SK-N-SH treated with all-trans-retinoic acid at 6 μM for 48 hours (cell line): ENCODE measurements around the gene ZNF428.
"Not testable (repeated sequence)": the region's sequence is repeated elsewhere in the genome, so short reads cannot be mapped to it uniquely, and the experiment has no call there.

Source experiments
- ATAC-seq: fragments of 200-7000 bp; cut with Tn5 transposase; 3 replicates; pipeline ENCODE4 v1.9.1; 2020; ENCODE audit warnings: mild to moderate bottlenecking, moderate library complexity
- ARNTL ChIP-seq: fragments of 450-650 bp; formaldehyde crosslinking; IDR thresholded peaks from 2 replicates; pipeline ENCODE4 v1.5.0; 2020; ENCODE audit warnings: low read depth, mild to moderate bottlenecking, moderate library complexity, borderline replicate concordance
- CSDC2 ChIP-seq: fragments of 250-450 bp; sonication (Bioruptor Pico); IDR thresholded peaks from 2 replicates; pipeline ENCODE4 v1.5.0; 2020; ENCODE audit warnings: mild to moderate bottlenecking, moderate library complexity
- GLIS3 ChIP-seq: fragments of 250-450 bp; sonication (Bioruptor Pico); IDR thresholded peaks from 2 replicates; pipeline ENCODE4 v1.5.0; 2020; ENCODE audit warnings: mild to moderate bottlenecking, moderate library complexity
- ISL1 ChIP-seq: fragments of 250-450 bp; sonication (Bioruptor Pico); IDR thresholded peaks from 2 replicates; pipeline ENCODE4 v2.1.2; 2022; ENCODE audit warnings: mild to moderate bottlenecking, moderate library complexity
- RARB ChIP-seq: fragments of 250-450 bp; sonication (Bioruptor Pico); IDR thresholded peaks from 2 replicates; pipeline ENCODE4 v1.8.0; 2021; ENCODE audit warnings: mild to moderate bottlenecking, moderate library complexity
- TCF4 ChIP-seq: fragments of 250-450 bp; sonication (Bioruptor Pico); IDR thresholded peaks from 2 replicates; pipeline ENCODE4 v1.8.0; 2021; ENCODE audit warnings: mild to moderate bottlenecking, moderate library complexity, borderline replicate concordance
- TOX ChIP-seq: fragments of 250-450 bp; sonication (Bioruptor Pico); IDR thresholded peaks from 2 replicates; pipeline ENCODE4 v1.8.0; 2021; ENCODE audit warnings: mild to moderate bottlenecking, moderate library complexity, borderline replicate concordance
- ZC3H10 ChIP-seq: fragments of 250-450 bp; sonication (Bioruptor Pico); IDR thresholded peaks from 2 replicates; pipeline ENCODE4 v1.5.1; 2021; ENCODE audit warnings: mild to moderate bottlenecking, moderate library complexity
- ZFP3 ChIP-seq: fragments of 250-450 bp; sonication (Bioruptor Pico); IDR thresholded peaks from 2 replicates; pipeline ENCODE4 v1.5.0; 2020; ENCODE audit warnings: mild to moderate bottlenecking, moderate library complexity
- ZFP30 ChIP-seq: fragments of 450-650 bp; formaldehyde crosslinking; IDR thresholded peaks from 2 replicates; pipeline ENCODE4 v1.5.0; 2022; ENCODE audit warnings: mild to moderate bottlenecking, moderate library complexity
- ZNF565 ChIP-seq: fragments of 450-650 bp; formaldehyde crosslinking; conservative IDR thresholded peaks from 2 replicates; pipeline ENCODE4 v1.5.0; 2020; ENCODE audit warnings: low read depth, mild to moderate bottlenecking, moderate library complexity
- ZNF70 ChIP-seq: fragments of 450-650 bp; formaldehyde crosslinking; IDR thresholded peaks from 2 replicates; pipeline ENCODE4 v1.5.0; 2020; ENCODE audit warnings: mild to moderate bottlenecking, moderate library complexity
- ZNF8 ChIP-seq: fragments of 450-650 bp; formaldehyde crosslinking; IDR thresholded peaks from 2 replicates; pipeline ENCODE4 v1.5.0; 2020; ENCODE audit warnings: mild to moderate bottlenecking, moderate library complexity
- TF ChIP-seq, protein P1 (sequence below): fragments of 250-450 bp; sonication (Bioruptor Pico); IDR thresholded peaks from 2 replicates; pipeline ENCODE4 v1.5.0; 2020; ENCODE audit warnings: mild to moderate bottlenecking, moderate library complexity
- TF ChIP-seq, protein P2 (sequence below): fragments of 250-450 bp; sonication (Bioruptor Pico); IDR thresholded peaks from 2 replicates; pipeline ENCODE4 v1.5.1; 2021; ENCODE audit warnings: mild to moderate bottlenecking, moderate library complexity
- TF ChIP-seq, protein P3 (sequence below): fragments of 250-450 bp; sonication (Bioruptor Pico); IDR thresholded peaks from 2 replicates; pipeline ENCODE4 v1.8.0; 2020; ENCODE audit warnings: mild to moderate bottlenecking, moderate library complexity, borderline replicate concordance

The ZNF428 gene

DNA sequence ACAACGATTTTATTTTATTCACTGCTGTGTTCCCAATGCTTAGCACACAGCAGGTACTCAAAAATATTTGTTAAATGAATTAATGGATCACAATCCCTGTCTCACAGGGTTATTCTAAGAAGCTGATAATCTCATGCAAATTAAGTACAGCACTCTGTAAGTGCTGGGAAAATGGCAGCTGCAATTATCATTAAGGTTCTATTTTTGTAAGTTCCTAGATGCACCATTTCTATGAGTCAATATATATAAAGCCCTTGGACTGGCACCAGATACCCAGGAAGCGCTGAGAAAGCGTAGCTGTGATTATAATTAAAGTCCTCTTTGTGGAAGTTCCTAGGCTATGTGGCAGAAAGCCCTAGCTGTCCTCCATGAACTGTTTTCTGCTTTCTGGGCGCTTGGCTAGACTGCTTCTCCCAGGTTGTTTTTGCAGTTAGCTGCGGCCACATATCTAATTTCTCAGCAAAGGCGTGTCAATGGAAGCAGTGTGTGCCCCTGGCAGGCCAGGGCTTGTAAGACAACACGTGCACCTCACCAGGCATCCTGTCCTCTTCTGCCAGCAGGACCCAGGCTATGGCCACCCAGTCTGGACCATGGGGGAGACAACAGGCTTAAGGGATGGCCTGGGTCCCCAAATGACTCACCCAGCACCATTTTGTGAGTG, 12.7 kb downstream of the ZNF428 start:
- no peak for ATAC-seq
- no peak for TF ChIP-seq ZNF70

DNA sequence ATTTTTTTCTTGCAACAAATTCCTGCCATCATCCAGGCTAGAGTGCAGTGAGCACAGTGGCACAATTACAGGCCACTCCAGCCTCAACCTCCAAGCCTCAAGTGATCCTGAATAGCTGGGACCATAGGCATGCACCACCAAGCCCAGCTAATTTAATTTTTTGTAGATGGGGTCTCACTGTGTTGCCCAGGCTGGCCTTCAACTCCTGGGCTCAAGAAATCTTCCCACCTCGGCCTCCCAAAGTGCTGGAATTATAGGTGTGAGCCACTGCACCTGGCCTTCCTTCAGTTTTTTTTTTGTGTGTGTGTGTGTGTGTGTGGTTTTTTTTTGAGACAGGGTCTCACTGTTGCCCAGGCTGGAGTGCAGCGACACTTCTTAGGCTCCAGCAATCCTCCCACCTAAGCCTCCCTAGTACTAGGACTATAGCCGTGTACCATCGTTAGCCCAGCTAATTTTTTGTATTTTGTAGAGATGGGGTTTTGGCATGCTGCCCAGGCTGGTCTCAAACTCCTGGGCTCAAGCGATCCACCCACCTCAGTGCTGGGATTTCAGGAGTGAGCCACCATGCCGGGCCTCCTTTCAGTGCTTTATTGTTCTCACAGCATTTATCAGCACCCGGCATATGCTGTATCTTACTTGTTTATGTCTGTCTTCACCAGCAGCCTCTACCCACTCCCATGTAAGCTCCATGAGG, 13.4 kb downstream of the ZNF428 start:
- no peak for ATAC-seq
- TF ChIP-seq ZNF8 = no peak
- no peak for TF ChIP-seq ISL1 (CRISPR knock-in tag)
- no peak for TF ChIP-seq ARNTL (CRISPR knock-in tag)
- TF ChIP-seq CSDC2 (CRISPR knock-in tag) = no peak
- no peak for TF ChIP-seq TOX (CRISPR knock-in tag)
- TF ChIP-seq ZNF565 (CRISPR knock-in tag) = no peak
- no peak for TF ChIP-seq ZFP3 (CRISPR knock-in tag)
- no peak for TF ChIP-seq GLIS3 (CRISPR knock-in tag)
- no peak for TF ChIP-seq ZFP30
- TF ChIP-seq, protein P1, sequence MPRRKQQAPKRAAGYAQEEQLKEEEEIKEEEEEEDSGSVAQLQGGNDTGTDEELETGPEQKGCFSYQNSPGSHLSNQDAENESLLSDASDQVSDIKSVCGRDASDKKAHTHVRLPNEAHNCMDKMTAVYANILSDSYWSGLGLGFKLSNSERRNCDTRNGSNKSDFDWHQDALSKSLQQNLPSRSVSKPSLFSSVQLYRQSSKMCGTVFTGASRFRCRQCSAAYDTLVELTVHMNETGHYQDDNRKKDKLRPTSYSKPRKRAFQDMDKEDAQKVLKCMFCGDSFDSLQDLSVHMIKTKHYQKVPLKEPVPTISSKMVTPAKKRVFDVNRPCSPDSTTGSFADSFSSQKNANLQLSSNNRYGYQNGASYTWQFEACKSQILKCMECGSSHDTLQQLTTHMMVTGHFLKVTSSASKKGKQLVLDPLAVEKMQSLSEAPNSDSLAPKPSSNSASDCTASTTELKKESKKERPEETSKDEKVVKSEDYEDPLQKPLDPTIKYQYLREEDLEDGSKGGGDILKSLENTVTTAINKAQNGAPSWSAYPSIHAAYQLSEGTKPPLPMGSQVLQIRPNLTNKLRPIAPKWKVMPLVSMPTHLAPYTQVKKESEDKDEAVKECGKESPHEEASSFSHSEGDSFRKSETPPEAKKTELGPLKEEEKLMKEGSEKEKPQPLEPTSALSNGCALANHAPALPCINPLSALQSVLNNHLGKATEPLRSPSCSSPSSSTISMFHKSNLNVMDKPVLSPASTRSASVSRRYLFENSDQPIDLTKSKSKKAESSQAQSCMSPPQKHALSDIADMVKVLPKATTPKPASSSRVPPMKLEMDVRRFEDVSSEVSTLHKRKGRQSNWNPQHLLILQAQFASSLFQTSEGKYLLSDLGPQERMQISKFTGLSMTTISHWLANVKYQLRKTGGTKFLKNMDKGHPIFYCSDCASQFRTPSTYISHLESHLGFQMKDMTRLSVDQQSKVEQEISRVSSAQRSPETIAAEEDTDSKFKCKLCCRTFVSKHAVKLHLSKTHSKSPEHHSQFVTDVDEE (CRISPR knock-in tag) = no peak
- TF ChIP-seq ZC3H10 (CRISPR knock-in tag) = no peak
- TF ChIP-seq, protein P2, sequence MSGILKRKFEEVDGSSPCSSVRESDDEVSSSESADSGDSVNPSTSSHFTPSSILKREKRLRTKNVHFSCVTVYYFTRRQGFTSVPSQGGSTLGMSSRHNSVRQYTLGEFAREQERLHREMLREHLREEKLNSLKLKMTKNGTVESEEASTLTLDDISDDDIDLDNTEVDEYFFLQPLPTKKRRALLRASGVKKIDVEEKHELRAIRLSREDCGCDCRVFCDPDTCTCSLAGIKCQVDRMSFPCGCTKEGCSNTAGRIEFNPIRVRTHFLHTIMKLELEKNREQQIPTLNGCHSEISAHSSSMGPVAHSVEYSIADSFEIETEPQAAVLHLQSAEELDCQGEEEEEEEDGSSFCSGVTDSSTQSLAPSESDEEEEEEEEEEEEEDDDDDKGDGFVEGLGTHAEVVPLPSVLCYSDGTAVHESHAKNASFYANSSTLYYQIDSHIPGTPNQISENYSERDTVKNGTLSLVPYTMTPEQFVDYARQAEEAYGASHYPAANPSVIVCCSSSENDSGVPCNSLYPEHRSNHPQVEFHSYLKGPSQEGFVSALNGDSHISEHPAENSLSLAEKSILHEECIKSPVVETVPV (CRISPR knock-in tag) = no peak
- TF ChIP-seq, protein P3, sequence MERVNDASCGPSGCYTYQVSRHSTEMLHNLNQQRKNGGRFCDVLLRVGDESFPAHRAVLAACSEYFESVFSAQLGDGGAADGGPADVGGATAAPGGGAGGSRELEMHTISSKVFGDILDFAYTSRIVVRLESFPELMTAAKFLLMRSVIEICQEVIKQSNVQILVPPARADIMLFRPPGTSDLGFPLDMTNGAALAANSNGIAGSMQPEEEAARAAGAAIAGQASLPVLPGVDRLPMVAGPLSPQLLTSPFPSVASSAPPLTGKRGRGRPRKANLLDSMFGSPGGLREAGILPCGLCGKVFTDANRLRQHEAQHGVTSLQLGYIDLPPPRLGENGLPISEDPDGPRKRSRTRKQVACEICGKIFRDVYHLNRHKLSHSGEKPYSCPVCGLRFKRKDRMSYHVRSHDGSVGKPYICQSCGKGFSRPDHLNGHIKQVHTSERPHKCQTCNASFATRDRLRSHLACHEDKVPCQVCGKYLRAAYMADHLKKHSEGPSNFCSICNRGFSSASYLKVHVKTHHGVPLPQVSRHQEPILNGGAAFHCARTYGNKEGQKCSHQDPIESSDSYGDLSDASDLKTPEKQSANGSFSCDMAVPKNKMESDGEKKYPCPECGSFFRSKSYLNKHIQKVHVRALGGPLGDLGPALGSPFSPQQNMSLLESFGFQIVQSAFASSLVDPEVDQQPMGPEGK = no peak

DNA sequence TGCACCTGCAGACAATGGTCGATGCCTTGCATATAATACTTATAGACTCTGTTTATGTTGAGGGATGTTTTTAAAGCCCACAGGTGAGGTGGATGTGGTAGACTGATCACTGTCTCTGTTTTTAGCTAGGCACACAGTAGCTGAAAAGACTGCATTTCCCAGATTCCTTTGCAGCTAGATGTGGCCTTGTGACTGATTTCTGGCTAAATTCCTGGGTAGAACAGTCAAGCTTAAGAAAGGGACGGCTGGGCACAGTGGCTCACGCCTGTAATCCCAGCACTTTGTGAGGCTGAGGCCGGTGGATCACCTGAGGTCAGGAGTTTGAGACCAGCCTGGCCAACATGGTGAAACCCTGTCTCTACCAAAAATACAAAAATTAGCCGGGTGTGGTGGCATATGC, 19.1 kb downstream of the ZNF428 start:
- ATAC-seq = not testable (repeated sequence)

DNA sequence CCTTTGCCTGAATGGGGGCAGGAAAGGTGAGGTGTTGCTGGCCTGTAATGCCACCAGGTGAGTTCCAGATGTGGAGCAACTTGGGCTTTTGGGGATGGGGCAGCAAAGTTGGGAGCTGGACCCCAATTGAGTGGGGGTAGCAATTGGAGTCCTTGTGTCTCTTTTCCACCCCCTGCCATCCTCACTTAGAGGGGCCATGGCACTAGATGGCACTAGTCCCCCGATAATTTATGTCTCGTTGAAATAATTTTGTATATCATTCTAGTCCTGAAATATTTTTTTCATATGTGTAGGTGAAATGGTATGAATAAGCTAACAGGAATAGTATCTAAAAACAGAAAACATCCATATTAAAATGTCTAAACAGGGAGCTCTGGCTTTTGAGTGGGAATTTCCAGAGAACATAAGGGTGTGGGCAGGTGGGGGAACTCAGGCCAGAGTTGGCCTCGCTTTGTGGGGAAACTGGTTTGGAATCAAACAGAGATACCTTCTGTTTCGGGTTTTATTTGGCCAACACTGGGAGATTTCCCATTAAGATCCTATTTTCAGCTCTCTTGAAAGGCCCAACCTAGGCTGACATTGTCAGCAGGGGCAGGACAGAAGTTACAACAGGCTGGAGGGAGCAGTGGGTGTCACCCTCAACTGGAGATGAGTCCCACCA, 19.7 kb downstream of the ZNF428 start:
- no peak for ATAC-seq
- TF ChIP-seq TCF4 (CRISPR knock-in tag) (no peak), ZFP30 (no peak), ZNF565 (CRISPR knock-in tag) (no peak), RARB (CRISPR knock-in tag) (no peak), GLIS3 (CRISPR knock-in tag) (no peak)
- TF ChIP-seq, protein P3 = no peak
